Astrocyte of the cerebellum (primary cell): ENCODE results near the gene SOCS4.
"Not testable (repeated sequence)": the region's sequence is repeated elsewhere in the genome, so short reads cannot be mapped to it uniquely, and the experiment has no call there.

Experiments used
- DNase-seq: peaks from one replicate; pipeline ENCODE4 v3.0.0-alpha.2; 2011; ENCODE audit warnings: low read depth
- H3K4me3 ChIP-seq: 2 replicates; pipeline ENCODE4 v1.5.1; 2011; ENCODE audit warnings: mild to moderate bottlenecking, low read depth, low read length, moderate library complexity
- CTCF ChIP-seq: IDR thresholded peaks from 2 replicates; pipeline ENCODE4 v1.5.1; 2012; ENCODE audit warnings: low read length, low read depth, moderate library complexity, mild to moderate bottlenecking; ENCODE audit errors: missing control alignments
- in situ Hi-C: cut with HindIII; loops from 2 replicates; pipeline ENCODE4 v1.10.0; 2017; ENCODE audit warnings: low sequenced_read_pairs

Gene SOCS4

GRCh38 chr14:55015006-55015405 is 12.0 kb upstream of the SOCS4 start:
- no peak for TF ChIP-seq CTCF
- DNase-seq: no peak
- H3K4me3 ChIP-seq: no peak overlapping the region
- in situ Hi-C loops: no loop called here

GRCh38 chr14:55019968-55020554 is 7.0 kb upstream of the SOCS4 start:
- in situ Hi-C loops: no loop called here

GRCh38 chr14:55024365-55024764 is 2.7 kb upstream of the SOCS4 start:
- in situ Hi-C loops, H3K4me3 ChIP-seq, DNase-seq: not testable (repeated sequence)

More at GRCh38 chr14:55019968-55020554, 7.0 kb upstream of the SOCS4 start:
- no peak for TF ChIP-seq CTCF
- H3K4me3 ChIP-seq: no peak overlapping the region
- DNase-seq: no peak

GRCh38 chr14:55025948-55026347 is 1.1 kb upstream of the SOCS4 start:
- DNase-seq: no peak
- H3K4me3 ChIP-seq: peak overlapping the region; percentile 68
- in situ Hi-C loops: no loop called here
- TF ChIP-seq CTCF: no peak

GRCh38 chr14:55026441-55026792 is 619 bp upstream of the SOCS4 start:
- in situ Hi-C loops: no loop called here
- peak overlapping the region; percentile 68 for H3K4me3 ChIP-seq
- DNase-seq: no peak
- TF ChIP-seq CTCF: no peak

- peak overlapping the region; percentile 68 for H3K4me3 ChIP-seq
- in situ Hi-C loops: no loop called here
- TF ChIP-seq CTCF: no peak
- no peak for DNase-seq
Measured at GRCh38 chr14:55028066-55028465, 1.0 kb downstream of the SOCS4 start.

- H3K4me3 ChIP-seq: peak overlapping the region; percentile 68
- no peak for TF ChIP-seq CTCF
- in situ Hi-C loops: no loop called here
- DNase-seq: no peak
Measured at GRCh38 chr14:55028476-55028875, 1.4 kb downstream of the SOCS4 start.
